Ecto neural progenitor cell (in vitro differentiated cells): ENCODE data around the gene MPPED1.
A peak's percentile ranks its signal among the peaks of the same experiment; 100 is the strongest.

Experiments
- DNase-seq: peaks from one replicate; pipeline ENCODE4 v3.0.0-alpha.2; 2018; ENCODE audit warnings: low spot score

MPPED1 gene

DNA sequence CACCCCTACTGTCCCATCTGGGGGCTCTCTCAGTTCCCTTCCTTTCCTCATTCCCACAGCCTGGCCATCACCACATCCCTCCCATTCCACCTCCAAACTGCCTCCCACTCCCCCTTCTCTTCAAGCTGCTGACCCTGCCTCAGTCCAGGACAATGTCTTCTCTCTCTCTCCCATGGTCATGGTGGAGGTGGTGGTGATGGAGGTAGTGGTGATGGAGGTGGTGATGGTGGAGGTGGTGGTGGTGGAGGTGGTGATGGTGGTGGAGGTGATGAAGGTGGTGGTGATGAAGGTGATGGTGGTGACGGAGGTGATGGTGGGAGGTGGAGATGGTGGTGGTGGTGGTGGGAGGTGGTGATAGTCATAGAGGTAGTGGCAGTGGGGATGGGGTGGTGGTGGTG, 87.0 kb downstream of the MPPED1 start:
- DNase-seq = no peak

GRCh38 chr22:43500792-43501785, 89.3 kb downstream of the MPPED1 start:
- no peak for DNase-seq

- DNase-seq = no peak
Observed at GRCh38 chr22:43501878-43502277, 90.1 kb downstream of the MPPED1 start.

DNA sequence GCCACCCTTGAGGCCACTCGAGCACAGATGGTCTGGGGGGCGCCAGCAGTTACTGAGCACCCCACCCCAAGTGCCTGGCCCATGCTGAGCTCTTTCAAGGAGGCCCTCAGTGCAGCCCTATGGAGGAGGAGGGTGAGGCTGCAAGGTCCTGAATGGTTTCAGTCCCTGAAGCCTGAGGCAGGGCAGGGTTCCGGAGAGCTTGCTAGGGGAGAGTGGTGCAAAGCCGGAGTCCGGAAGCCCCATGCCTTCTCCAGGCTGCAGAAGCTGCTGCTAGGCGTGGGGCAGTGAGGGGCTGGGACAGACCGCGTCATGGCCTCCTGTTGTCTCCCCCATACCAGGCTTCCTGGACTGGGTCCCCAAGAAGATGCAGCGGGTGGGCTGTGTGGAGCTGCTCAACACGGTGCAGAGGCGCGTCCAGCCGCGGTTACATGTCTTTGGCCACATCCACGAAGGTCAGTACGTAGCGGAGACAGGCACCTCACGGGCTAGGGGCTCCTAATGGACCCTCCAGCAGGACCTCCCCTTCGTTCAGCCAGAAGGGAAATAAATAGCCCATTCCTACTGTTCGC, 90.6 kb downstream of the MPPED1 start:
- no peak for DNase-seq

DNA sequence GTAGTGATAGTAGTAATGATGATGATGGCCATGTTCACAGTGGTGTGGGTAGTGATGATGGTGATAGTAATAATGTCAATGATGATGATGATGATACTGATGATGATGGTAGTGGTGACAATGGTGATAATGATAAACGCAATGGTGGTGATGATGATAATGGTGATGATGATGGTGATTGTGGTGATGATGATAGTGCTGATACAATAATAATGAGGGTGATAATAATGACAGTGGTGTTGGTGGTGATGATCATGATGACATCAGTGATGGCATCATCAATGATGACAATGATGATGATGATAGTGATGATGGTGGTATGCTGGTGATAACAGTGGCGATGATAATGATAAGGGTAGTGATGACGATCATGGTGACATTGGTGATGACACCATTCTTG, 92.3 kb downstream of the MPPED1 start:
- no peak for DNase-seq

- no peak for DNase-seq
Observed at GRCh38 chr22:43504666-43505261, 93.0 kb downstream of the MPPED1 start.

GRCh38 chr22:43505423-43505822, 93.6 kb downstream of the MPPED1 start:
- DNase-seq = no peak

- DNase-seq = no peak
Observed at GRCh38 chr22:43505896-43506295, 94.1 kb downstream of the MPPED1 start.

DNA sequence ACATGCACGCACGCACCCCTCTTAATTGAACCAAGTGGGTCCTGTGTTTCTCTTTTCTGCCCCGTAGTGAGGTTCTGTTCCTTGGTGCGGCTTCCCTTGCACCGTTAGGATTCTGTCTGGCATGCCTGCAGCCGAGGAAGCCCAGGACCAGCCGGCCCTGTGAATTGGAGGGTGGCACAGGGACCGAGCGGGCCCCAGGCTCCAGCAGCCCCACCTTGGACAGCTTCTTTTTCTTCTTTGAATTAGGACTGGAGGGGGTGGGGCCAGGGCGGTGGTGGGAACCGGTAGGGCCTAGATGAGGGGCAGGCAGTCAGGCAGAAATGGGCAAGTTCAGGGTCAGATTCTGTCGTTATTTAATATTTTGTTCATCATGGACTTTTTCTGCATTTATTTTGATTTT, 94.7 kb downstream of the MPPED1 start:
- no peak for DNase-seq

DNA sequence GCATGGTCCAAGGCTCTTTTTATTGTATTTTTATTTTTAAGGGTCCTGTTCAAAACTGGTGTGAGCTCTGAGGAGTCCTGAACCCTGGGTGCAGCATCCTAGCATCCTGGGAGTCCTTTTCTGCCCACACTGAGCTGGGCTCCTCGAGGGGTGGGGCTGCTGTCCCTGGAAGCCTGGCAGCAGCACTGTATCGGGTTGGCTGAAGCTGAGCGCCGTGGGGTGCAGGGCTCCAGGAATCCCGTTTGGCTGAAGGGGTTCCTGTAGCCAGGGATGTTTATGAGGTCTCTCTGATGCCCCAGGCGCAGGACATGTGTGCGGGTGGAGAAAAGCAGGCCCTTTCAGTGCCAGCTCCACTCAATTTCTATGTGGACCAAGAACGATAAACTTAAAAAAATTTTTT, 95.4 kb downstream of the MPPED1 start:
- no peak for DNase-seq

DNA sequence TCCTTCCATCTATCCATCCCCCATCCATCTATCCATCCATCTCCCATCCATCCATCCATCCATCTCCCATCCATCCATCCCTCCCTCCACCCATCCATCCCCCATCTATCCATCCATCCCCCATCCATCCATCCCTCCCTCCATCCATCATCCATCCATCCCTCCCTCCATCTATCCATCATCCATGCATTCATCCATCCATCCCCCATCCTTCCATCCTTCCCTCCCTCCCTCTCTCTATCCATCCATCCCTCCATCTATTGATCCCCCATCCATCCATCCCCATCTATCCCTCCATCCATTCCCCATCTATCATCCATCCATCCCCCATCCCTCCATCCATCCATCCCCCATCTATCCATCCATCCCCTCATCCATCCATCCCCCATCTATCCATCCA, 96.7 kb downstream of the MPPED1 start:
- no peak for DNase-seq

DNA sequence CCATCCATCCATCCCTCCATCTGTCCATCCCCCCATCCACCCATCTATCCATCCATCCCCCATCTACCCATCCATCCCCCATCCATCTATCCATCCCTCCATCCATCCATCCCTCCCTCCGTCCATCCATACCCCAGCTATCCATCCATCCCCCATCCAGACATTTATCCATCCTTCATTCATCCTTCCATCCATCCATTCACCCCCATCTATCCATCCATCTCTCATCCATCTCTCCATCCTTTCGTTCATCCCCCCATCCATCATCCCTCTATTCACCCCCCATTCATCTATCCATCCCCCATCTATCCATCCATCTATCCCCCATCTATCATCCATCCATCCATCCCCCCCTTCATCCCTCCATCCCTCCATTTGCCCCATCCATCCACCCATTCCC, 97.5 kb downstream of the MPPED1 start:
- DNase-seq = no peak

DNA sequence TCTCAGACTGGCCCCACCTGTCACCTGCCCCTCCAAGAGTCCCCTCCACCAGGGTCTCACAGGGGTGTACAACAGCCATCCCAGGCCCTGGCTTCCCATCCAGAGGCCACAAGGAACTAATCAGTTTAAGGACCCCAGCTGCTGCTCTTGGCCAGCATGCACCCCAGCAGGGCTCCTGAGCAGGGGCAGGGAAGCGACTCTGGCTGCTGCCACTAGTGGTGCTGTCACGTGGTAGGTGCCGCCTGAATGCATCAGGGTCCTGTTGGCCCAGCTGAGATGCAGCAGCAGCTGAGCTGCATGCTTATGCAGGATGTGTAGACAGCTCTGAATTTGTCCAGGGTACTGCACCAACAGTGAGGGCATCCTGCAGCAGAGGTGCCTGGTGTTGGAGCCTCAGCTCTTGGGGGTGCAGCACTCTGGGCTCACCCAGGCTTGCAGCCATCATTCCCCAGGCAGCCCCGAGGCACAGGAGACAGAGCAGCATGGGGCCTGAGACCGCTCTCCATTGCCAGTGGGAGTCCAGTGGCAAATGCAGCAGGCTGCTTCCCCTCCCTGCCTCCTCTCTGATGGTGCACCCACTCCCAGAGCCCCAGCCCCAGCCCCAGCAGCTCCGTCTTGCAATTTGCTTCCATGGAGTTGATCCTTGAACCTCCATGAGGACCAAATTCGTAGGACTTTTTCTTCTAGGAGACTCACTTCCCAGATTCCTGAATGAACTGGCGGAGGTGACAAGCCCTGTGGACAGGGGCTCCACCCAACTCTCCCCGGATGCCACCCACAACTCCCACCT, 98.7 kb downstream of the MPPED1 start:
- no peak for DNase-seq

DNA sequence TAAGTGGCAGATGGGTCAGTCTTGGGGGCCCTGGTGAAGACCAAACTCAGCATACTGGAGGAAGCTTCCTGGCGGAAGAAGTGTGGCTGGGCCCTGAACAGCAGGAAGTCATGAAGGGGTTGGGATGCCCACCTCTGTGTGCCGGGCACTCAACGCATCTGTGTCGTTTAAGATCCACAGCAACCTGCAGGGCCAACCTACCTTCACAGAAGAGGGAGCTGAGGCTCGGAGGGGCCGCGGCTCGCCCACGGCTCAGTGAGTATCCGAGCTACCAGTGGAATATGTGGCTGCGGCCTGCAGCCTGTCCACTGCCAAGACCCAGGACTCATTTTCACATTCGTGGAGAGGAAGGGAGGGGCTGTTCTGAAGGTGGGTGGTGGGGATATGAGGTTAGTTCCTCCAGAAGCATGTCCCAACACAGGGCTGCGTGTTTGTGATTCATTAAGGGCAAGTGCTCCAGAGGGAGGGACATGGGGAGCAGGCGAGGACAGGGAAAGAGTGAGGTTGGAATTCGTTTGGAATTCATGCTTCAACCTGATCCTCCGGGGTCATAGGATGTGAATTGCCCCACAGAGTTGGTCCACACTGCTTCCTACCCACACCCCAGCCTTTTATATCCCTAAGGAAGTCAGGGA, 99.6 kb downstream of the MPPED1 start:
- no peak for DNase-seq

DNA sequence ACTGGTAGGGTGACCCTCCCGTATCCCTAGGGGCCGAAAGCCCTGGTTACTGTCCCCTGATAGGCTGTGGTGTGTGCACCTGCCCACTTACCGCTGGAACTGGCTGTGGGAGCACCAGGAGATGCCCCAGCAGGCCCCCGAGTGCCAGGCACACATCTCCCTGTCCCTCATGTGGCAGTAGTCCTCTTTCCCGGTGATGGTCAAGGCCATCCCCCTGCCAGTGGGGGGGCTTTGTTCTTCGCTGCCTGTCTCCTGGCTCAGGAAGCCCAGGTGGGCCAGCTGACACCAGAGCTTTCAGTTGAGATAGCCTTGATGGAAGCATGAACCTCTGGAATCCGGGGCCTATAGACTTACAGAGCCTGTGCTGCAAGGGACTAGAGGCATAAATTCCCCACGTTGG, 100.5 kb downstream of the MPPED1 start:
- DNase-seq = no peak

GRCh38 chr22:43514476-43515157, 102.8 kb downstream of the MPPED1 start:
- DNase-seq = peak; percentile 45

DNA sequence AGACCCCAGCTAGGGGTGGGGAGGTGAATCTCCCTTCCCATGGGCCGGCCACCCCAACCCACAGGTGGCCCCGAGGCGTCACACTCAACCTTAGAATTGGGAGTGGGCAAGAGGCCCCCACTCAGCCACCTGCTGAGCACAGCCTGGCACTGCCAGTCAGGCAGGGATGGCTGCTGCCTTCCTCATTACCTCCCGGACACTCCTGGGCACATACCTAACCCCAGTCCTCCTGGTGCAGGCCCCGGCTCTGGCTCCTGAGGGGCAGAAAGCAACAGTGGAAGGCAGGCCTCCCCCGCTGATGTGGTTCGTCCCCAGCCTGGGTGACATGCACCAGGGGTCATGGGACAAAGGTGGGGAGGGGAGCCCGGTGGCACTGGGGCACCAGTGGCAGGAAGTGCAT, 103.6 kb downstream of the MPPED1 start:
- no peak for DNase-seq

- peak; percentile 49 for DNase-seq
Observed at GRCh38 chr22:43515902-43516301, 104.1 kb downstream of the MPPED1 start.

DNA sequence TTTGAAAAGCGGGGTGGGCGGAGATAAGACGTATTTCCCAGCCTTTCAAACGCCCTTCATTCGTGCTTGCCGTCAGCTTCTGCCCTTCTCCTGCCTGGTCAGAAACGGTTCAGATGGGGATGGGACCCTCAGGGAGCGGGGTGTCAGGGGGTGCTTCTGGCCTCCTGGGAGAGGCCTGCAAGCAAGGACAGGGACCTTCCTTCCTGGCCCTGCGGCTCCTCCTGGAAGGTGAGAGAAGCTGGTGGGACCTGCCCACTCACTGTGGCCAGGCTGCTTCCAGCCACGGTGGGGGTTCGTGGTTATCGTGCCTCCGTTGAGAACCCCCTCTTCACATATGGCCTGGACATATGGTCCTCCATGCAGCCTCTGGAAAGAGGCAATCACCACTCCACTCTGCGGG, 104.6 kb downstream of the MPPED1 start:
- no peak for DNase-seq

DNA sequence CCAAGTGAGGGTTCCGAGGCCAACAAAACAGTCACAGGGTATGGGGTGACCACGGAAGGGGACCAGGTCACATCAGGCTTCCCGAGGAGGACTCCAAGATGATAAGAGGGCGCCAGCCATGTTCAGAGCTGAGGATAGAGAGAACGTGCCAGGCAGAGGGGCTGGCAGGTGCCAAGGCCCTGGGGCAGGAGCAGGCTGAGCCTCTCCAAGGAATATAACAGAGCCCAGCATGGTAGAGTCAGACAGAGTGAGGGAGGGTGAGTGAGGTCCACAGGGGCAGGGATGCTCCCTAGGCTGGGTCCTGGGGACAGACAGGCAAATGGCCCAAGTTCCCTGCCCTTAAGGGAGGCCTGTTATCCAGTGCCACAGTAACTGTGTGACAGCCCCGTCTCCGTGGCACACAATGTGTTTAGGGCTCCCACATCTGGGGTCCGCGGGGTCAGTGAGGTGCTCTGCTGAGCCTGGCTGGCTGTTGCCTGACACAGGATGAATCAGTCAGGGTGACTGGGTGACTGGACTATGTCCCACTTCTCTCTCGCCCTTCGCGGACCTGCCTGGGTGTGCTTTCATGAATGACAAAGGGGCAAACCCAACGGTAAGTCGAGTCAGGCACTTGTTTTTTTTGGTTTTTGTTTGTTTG, 105.3 kb downstream of the MPPED1 start:
- DNase-seq = no peak

DNA sequence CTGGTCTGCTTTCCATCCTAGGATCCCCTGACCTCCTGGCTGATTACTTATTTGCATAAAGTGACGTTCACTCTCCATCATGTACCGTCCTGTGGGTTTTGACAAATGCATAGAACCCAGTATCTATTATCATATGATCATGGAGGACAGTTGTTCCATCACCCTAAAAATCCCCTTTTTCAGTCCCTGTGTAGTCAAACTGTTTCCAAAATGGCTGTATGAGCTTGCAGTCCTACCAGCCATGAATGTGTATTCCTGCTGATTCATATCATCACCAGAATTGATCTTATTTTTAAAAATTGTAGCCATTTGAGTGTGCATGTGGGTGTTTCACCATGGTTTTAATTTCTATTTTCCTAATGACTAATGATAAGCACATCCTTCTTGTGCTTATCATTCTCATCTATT, 108.8 kb downstream of the MPPED1 start:
- no peak for DNase-seq
